ENCODE data around the gene FSTL4.

- TF ChIP-seq, protein P1, sequence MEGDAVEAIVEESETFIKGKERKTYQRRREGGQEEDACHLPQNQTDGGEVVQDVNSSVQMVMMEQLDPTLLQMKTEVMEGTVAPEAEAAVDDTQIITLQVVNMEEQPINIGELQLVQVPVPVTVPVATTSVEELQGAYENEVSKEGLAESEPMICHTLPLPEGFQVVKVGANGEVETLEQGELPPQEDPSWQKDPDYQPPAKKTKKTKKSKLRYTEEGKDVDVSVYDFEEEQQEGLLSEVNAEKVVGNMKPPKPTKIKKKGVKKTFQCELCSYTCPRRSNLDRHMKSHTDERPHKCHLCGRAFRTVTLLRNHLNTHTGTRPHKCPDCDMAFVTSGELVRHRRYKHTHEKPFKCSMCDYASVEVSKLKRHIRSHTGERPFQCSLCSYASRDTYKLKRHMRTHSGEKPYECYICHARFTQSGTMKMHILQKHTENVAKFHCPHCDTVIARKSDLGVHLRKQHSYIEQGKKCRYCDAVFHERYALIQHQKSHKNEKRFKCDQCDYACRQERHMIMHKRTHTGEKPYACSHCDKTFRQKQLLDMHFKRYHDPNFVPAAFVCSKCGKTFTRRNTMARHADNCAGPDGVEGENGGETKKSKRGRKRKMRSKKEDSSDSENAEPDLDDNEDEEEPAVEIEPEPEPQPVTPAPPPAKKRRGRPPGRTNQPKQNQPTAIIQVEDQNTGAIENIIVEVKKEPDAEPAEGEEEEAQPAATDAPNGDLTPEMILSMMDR (IDR thresholded peaks at IDR 0.05), result no peak
- TF ChIP-seq POLR2A (IDR thresholded peaks at IDR 0.05), result no peak
- TF ChIP-seq POLR2AphosphoS5 (IDR thresholded peaks at IDR 0.05), result no peak
- TF ChIP-seq EP300 (IDR thresholded peaks at IDR 0.05), result no peak
These were observed 154.6 kb downstream of the FSTL4 start for GRCh38 chr5:133457439-133458355.

Data from upper lobe of left lung (tissue), 4 donors.